Smooth muscle cell (in vitro differentiated cells): ENCODE measurements around the gene TAS2R9. TPM values are rescaled to one million over a fixed set of nuclear protein-coding genes. Genes with fewer than 3 reads are reported as not detected.
"Not testable (repeated sequence)": the region's sequence is repeated elsewhere in the genome, so short reads cannot be mapped to it uniquely, and the experiment has no call there.

Source experiments
- DNase-seq: peaks from one replicate; lab custom pipeline; 2025; ENCODE audit not compliant: unreplicated experiment; lab: John Stamatoyannopoulos, UW
- H2AFZ ChIP-seq: fragments of 200-600 bp; sonication (generic); 2 replicates; pipeline ENCODE4 v1.6.0; 2016; ENCODE audit warnings: antibody characterized with exemption, low read depth, mild to moderate bottlenecking
- H3F3A ChIP-seq: fragments of 200-600 bp; sonication (generic); 2 replicates; pipeline ENCODE4 v1.6.0; 2017; ENCODE audit warnings: antibody characterized with exemption, low read depth
- H3K27ac ChIP-seq: fragments of 200-600 bp; sonication (generic); 2 replicates; pipeline ENCODE4 v1.5.1; 2016; ENCODE audit warnings: low read depth, mild to moderate bottlenecking
- H3K27me3 ChIP-seq: fragments of 200-600 bp; sonication (generic); 2 replicates; pipeline ENCODE4 v1.6.1; 2016; ENCODE audit warnings: low read depth, mild to moderate bottlenecking
- H3K36me3 ChIP-seq: fragments of 200-600 bp; sonication (generic); 2 replicates; pipeline ENCODE4 v1.5.1; 2016; ENCODE audit warnings: low read depth
- H3K4me1 ChIP-seq: fragments of 200-600 bp; sonication (generic); 2 replicates; pipeline ENCODE4 v1.5.1; 2016; ENCODE audit warnings: low read depth
- H3K4me2 ChIP-seq: fragments of 200-600 bp; sonication (generic); 2 replicates; pipeline ENCODE4 v1.6.0; 2016; ENCODE audit warnings: mild to moderate bottlenecking
- H3K4me3 ChIP-seq: fragments of 200-600 bp; sonication (generic); 2 replicates; pipeline ENCODE4 v1.5.1; 2016; ENCODE audit warnings: mild to moderate bottlenecking
- H3K79me2 ChIP-seq: fragments of 200-600 bp; sonication (generic); 2 replicates; pipeline ENCODE4 v1.6.0; 2016; ENCODE audit warnings: low read depth, mild to moderate bottlenecking
- H3K9ac ChIP-seq: fragments of 200-600 bp; sonication (generic); 2 replicates; pipeline ENCODE4 v1.6.0; 2016; ENCODE audit warnings: low read depth
- H3K9me3 ChIP-seq: fragments of 200-600 bp; sonication (generic); replicated peaks from 2 replicates; pipeline ENCODE4 v1.5.1; 2016; ENCODE audit warnings: low read depth
- H4K20me1 ChIP-seq: fragments of 200-600 bp; sonication (generic); 2 replicates; pipeline ENCODE4 v1.6.0; 2016; ENCODE audit warnings: low read depth
- CTCF ChIP-seq: fragments of 200-600 bp; sonication (generic); IDR thresholded peaks from 2 replicates; pipeline ENCODE4 v1.5.1; 2017; ENCODE audit warnings: borderline replicate concordance, mild to moderate bottlenecking, antibody characterized with exemption; ENCODE audit not compliant: insufficient read depth, poor library complexity, severe bottlenecking
- WGBS: methylation state at CpG from one replicate; pipeline ENCODE4 v1.1.7; 2016; ENCODE audit warnings: low lambda C conversion rate; 5-methylcytosine and 5-hydroxymethylcytosine counted together
- polyA plus RNA-seq: library from polyadenylated mRNA; unstranded; fragments of >200 nt; fragmentation: Nextera tagmentation; extraction: Ambion mirVana; gene quantifications from 2 replicates; pipeline ENCODE4 v1.2.1, GENCODE V29; 2016
- total RNA-seq: library from RNA; depleted of rRNA; stranded (reverse); fragments of >200 nt; gene quantifications from 2 replicates; pipeline ENCODE4 v1.2.3, GENCODE V29; 2014

The TAS2R9 gene
- total and polyA plus RNA-seq, 2 experiments from 2014 or later = 0.81 TPM; not detected in 1

GRCh38 chr12:10807186-10807585, 2.8 kb downstream of the TAS2R9 start, which contains the start of gene TAS2R8:
Gene TAS2R8, minus strand, starts transcription at chr12:10807286. Its CDS starts 306 bp downstream, at chr12:10806980.
- Histone ChIP-seq H3K4me3 (no peak within 1 kb of the TSS), H3K9ac (no peak within 1 kb of the TSS)

GRCh38 chr12:10802587-10802986, 7.4 kb downstream of the TAS2R9 start, which contains the start of gene TAS2R7:
Gene TAS2R7, minus strand, starts transcription at chr12:10802627. Its CDS starts 57 bp downstream, at chr12:10802570.
- no peak within 1 kb of the TSS for H3K4me2 ChIP-seq
- no peak within 1 kb of the TSS for H3K4me3 ChIP-seq
- TF ChIP-seq CTCF = no peak
- no peak within 1 kb of the TSS for H2AFZ ChIP-seq
- no peak within 1 kb of the TSS for H3K9ac ChIP-seq
- H3K9me3 ChIP-seq = no peaks in the 10 kb centered on the region
- H3K27me3 ChIP-seq = no peaks in the 10 kb centered on the region
- H3K27ac ChIP-seq = no peak within 1 kb of the TSS
- no peaks in the 10 kb centered on the region for H4K20me1 ChIP-seq
- DNase-seq = no peak
- no peaks in the 10 kb centered on the region for H3K79me2 ChIP-seq
- H3K36me3 ChIP-seq = no peaks in the 10 kb centered on the region
- WGBS = 69% methylated on average over 4 of the region's 4 CpGs
- peaks cover 12% of the 10 kb centered on the region for H3K4me1 ChIP-seq
- H3F3A ChIP-seq = no peaks in the 10 kb centered on the region

More at GRCh38 chr12:10807186-10807585, 2.8 kb downstream of the TAS2R9 start, which contains the start of gene TAS2R8:
- Histone ChIP-seq H3K9me3 (no peaks in the 10 kb centered on the region), H4K20me1 (no peaks in the 10 kb centered on the region), H3K4me1 (peaks cover 1% of the 10 kb centered on the region), H3K27ac (no peak within 1 kb of the TSS), H3K27me3 (no peaks in the 10 kb centered on the region), H3F3A (no peaks in the 10 kb centered on the region), H3K4me2 (no peak within 1 kb of the TSS), H3K36me3 (no peaks in the 10 kb centered on the region), H2AFZ (no peak within 1 kb of the TSS), H3K79me2 (no peaks in the 10 kb centered on the region)
- 92% methylated on average over 1 of the region's 1 CpG for WGBS
- TF ChIP-seq CTCF = no peak
- no peak for DNase-seq

DNA sequence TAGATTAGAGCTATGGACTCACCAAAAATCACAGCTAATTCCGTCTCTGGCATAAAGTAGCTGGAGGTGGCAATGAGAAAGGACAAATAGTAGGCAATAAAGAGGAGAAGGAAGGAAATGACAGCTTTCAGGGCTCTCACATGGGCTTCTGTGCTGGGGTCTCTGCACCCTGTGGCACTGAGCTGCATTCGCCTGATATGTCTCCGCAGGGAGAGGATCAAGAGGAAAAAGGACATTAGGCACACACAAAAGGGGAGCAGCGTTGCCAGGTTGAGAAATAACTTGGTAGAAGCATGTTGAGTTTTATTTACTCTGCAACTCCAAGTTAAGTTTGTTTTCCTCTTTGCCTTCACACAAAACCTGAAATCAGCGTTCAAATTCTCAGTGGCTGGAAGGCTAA, 8.2 kb downstream of the TAS2R9 start:
- no peaks in the 10 kb centered on the region for H3K27me3 ChIP-seq
- H3K79me2 ChIP-seq = no peaks in the 10 kb centered on the region
- H3K9ac ChIP-seq = no peak overlapping the region
- H3K9me3 ChIP-seq = no peaks in the 10 kb centered on the region
- no peak overlapping the region for H3K4me2 ChIP-seq
- WGBS = 78% methylated on average over 5 of the region's 5 CpGs
- no peaks in the 10 kb centered on the region for H4K20me1 ChIP-seq
- peaks cover 12% of the 10 kb centered on the region for H3K4me1 ChIP-seq
- H3K36me3 ChIP-seq = no peaks in the 10 kb centered on the region
- no peak overlapping the region for H3K27ac ChIP-seq
- no peak overlapping the region for H3K4me3 ChIP-seq
- DNase-seq = no peak
- H3F3A ChIP-seq = no peaks in the 10 kb centered on the region
- TF ChIP-seq CTCF = no peak
- no peak overlapping the region for H2AFZ ChIP-seq

DNA sequence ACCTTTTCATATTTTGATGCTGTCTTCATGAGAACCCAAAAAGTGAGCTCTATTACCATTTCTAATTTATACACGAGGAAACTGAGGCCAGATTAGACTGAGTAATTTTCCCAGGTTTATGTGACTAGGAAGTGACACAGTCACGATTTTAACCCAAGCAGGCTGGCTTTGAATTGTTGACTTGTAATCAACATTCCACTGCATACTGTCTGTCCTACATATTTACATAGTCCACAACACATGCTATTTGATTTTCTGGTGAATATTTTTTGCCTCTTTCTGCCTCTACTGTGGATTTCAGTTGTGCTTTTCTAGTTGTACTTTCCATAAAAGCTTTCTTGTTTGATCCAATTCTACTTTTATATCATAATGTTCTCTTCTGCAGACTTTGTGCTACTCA, 15.7 kb downstream of the TAS2R9 start:
- no peaks in the 10 kb centered on the region for H3K4me1 ChIP-seq
- no peaks in the 10 kb centered on the region for H4K20me1 ChIP-seq
- no peaks in the 10 kb centered on the region for H3K79me2 ChIP-seq
- H3K36me3 ChIP-seq = no peaks in the 10 kb centered on the region
- H2AFZ ChIP-seq = no peak overlapping the region
- H3K9ac ChIP-seq = no peak overlapping the region
- WGBS = 67% methylated on average over 2 of the region's 2 CpGs
- H3K4me2 ChIP-seq = no peak overlapping the region
- DNase-seq = no peak
- H3K4me3 ChIP-seq = no peak overlapping the region
- TF ChIP-seq CTCF = no peak
- no peaks in the 10 kb centered on the region for H3K27me3 ChIP-seq
- H3K9me3 ChIP-seq = no peaks in the 10 kb centered on the region
- H3F3A ChIP-seq = no peaks in the 10 kb centered on the region
- H3K27ac ChIP-seq = no peak overlapping the region

DNA sequence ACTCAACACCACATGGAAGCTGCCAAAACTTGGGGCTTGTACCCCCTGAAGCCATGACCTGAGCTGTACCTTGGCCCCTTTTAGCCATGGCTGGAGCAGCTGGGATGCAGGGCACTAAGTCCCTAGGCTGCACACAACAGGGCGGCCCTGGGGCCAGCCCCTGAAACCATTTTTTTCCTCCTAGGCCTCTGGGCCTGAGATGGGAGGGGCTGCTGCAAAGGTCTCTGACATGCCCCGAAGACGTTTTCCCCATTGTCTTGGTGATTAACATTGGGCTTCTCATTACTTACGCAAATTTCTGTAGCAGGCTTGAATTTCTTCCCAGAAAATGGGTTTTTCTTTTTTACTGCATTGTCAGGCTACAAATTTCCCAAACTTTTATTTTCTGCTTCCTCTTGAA, 18.2 kb downstream of the TAS2R9 start:
- H3K9ac ChIP-seq, H3K27ac ChIP-seq, H3K4me3 ChIP-seq, H3K9me3 ChIP-seq, H4K20me1 ChIP-seq, H2AFZ ChIP-seq, H3F3A ChIP-seq, H3K4me2 ChIP-seq, H3K27me3 ChIP-seq, H3K79me2 ChIP-seq, H3K36me3 ChIP-seq, H3K4me1 ChIP-seq, DNase-seq: not testable (repeated sequence)
- WGBS = 77% methylated on average over 4 of the region's 4 CpGs
